Suprapubic skin (tissue), 4 donors: ENCODE measurements around the gene UBE2R2.
"Not testable (repeated sequence)": the region's sequence is repeated elsewhere in the genome, so short reads cannot be mapped to it uniquely, and the experiment has no call there.

ENCODE experiments used
- POLR2A ChIP-seq, 2 donors: fragments of 450-650 bp; IDR thresholded peaks; one replicate each; pipeline ENCODE4 v1.6.1; 2017; ENCODE audit warnings: antibody characterized with exemption in 2 of 2, mild to moderate bottlenecking in 2 of 2, moderate library complexity in 2 of 2
- POLR2AphosphoS5 ChIP-seq, 3 donors: sonication (generic); formaldehyde crosslinking; IDR thresholded peaks; one replicate each; pipeline ENCODE4 v1.6.1; 2017; ENCODE audit warnings: antibody characterized with exemption in 3 of 3
- TF ChIP-seq, protein P1 (sequence below), 2 donors: fragments of 200-600 bp in 1 of 2; fragments of 450-650 bp in 1 of 2; sonication (generic) in 1 of 2; IDR thresholded peaks; one replicate each; pipeline ENCODE4 v1.5.1; 2016 to 2019; ENCODE audit warnings: antibody characterized with exemption in 2 of 2, mild to moderate bottlenecking in 1 of 2, moderate library complexity in 1 of 2

DNA sequence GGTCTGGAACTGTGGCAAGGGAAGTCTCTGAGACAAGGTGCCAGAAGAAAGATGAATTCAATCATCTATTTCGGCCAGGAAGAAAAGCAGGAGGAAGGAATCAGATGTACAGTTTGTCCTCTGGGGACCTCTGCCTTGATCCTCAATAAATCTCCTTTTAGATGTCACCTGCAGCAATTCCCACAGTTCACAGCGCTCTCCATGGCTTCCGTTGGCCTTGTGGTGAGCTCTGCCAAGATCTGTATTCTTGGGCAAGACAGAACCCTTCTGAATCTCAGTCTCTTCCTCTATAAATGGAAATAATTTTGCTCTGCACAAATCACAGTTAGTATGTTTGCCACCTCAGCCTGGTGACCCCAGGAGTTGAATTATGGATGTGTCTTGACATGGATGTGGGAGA, 12.8 kb upstream of the UBE2R2 start:
- TF ChIP-seq, protein P1, sequence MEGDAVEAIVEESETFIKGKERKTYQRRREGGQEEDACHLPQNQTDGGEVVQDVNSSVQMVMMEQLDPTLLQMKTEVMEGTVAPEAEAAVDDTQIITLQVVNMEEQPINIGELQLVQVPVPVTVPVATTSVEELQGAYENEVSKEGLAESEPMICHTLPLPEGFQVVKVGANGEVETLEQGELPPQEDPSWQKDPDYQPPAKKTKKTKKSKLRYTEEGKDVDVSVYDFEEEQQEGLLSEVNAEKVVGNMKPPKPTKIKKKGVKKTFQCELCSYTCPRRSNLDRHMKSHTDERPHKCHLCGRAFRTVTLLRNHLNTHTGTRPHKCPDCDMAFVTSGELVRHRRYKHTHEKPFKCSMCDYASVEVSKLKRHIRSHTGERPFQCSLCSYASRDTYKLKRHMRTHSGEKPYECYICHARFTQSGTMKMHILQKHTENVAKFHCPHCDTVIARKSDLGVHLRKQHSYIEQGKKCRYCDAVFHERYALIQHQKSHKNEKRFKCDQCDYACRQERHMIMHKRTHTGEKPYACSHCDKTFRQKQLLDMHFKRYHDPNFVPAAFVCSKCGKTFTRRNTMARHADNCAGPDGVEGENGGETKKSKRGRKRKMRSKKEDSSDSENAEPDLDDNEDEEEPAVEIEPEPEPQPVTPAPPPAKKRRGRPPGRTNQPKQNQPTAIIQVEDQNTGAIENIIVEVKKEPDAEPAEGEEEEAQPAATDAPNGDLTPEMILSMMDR (IDR thresholded peaks at IDR 0.05): not testable (repeated sequence)
- TF ChIP-seq POLR2AphosphoS5, POLR2A (IDR thresholded peaks at IDR 0.05): not testable (repeated sequence)
